HL-60/S4 (cell line): ENCODE results near the gene CERS6.

Source experiments
- in situ Hi-C: fragments of 300-500 bp; cut with MboI; formaldehyde crosslinking; loops from 2 replicates; pipeline ENCODE4 v1.14.3; 2022; ENCODE audit warnings: low sequenced_read_pairs

The CERS6 gene

GRCh38 chr2:168692132-168692744 is 236.2 kb downstream of the CERS6 start:
- in situ Hi-C loops, result no loop called here

GRCh38 chr2:168694173-168694572 is 238.1 kb downstream of the CERS6 start:
- in situ Hi-C loops, result no loop called here

- in situ Hi-C loops, result no loop called here
These were observed 238.8 kb downstream of the CERS6 start for GRCh38 chr2:168694866-168695265.

GRCh38 chr2:168697668-168698121 is 241.6 kb downstream of the CERS6 start:
- in situ Hi-C loops, result no loop called here

GRCh38 chr2:168698969-168699368 is 242.9 kb downstream of the CERS6 start:
- in situ Hi-C loops, result no loop called here

GRCh38 chr2:168699844-168700417 is 243.9 kb downstream of the CERS6 start:
- in situ Hi-C loops, result no loop called here

GRCh38 chr2:168700615-168701245 is 244.7 kb downstream of the CERS6 start:
- in situ Hi-C loops, result no loop called here

- in situ Hi-C loops, result no loop called here
These were observed 246.5 kb downstream of the CERS6 start for GRCh38 chr2:168702579-168702978.

GRCh38 chr2:168703926-168704325 is 247.9 kb downstream of the CERS6 start:
- in situ Hi-C loops, result no loop called here

GRCh38 chr2:168705534-168706470 is 249.7 kb downstream of the CERS6 start:
- in situ Hi-C loops, result no loop called here

GRCh38 chr2:168706806-168707205 is 250.7 kb downstream of the CERS6 start:
- in situ Hi-C loops, result no loop called here

- in situ Hi-C loops, result no loop called here
These were observed 252.0 kb downstream of the CERS6 start for GRCh38 chr2:168708080-168708479.

GRCh38 chr2:168710754-168711467 is 254.8 kb downstream of the CERS6 start:
- in situ Hi-C loops, result no loop called here

- in situ Hi-C loops, result no loop called here
These were observed 256.0 kb downstream of the CERS6 start for GRCh38 chr2:168712053-168712452.

- in situ Hi-C loops, result no loop called here
These were observed 257.3 kb downstream of the CERS6 start for GRCh38 chr2:168713325-168713724.

- in situ Hi-C loops, result no loop called here
These were observed 259.8 kb downstream of the CERS6 start for GRCh38 chr2:168715849-168716248.

- in situ Hi-C loops, result no loop called here
These were observed 260.8 kb downstream of the CERS6 start for GRCh38 chr2:168716839-168717238.

GRCh38 chr2:168717790-168718502 is 261.9 kb downstream of the CERS6 start:
- in situ Hi-C loops, result no loop called here

- in situ Hi-C loops, result no loop called here
These were observed 262.6 kb downstream of the CERS6 start for GRCh38 chr2:168718622-168719021.

GRCh38 chr2:168719446-168719845 is 263.4 kb downstream of the CERS6 start:
- in situ Hi-C loops, result no loop called here
